ENCODE data around the gene PPP1R15A. TPM values are rescaled to one million over a fixed set of nuclear protein-coding genes. Genes with fewer than 3 reads are reported as not detected.

PPP1R15A gene
- 10 to 100 TPM; 30.2 to 74.2 (median 47.6) TPM for total RNA-seq
- polyA plus RNA-seq: 10 to 100 TPM; 18.5 to 54.5 (median 21.5) TPM
- long read RNA-seq, donor 1, transcript PPP1R15A-202 (1 exons, 1,725 nt): major isoform, 14 of 65 reads
- long read RNA-seq, donor 1, transcript PPP1R15A-201 (3 exons, 2,378 nt): minor isoform, 8 of 65 reads
- long read RNA-seq, donor 1, partial matches to known transcripts: 43 of 65 reads
- long read RNA-seq, donor 1, other reads (novel, unspliced or antisense): 0 of 65 reads
- long read RNA-seq, donor 2, transcript PPP1R15A-202 (1 exons, 1,725 nt): major isoform, 19 of 94 reads
- long read RNA-seq, donor 2, transcript PPP1R15A-201 (3 exons, 2,378 nt): minor isoform, 13 of 94 reads
- long read RNA-seq, donor 2, partial matches to known transcripts: 62 of 94 reads
- long read RNA-seq, donor 2, other reads (novel, unspliced or antisense): 0 of 94 reads

- H3K27ac ChIP-seq: peak within 1 kb of the TSS; percentile 96 to 100 (median 100)
- WGBS, 5 donors: 0% methylated on average over 42 to 53 of the region's 53 CpGs
- H3K36me3 ChIP-seq: peaks cover 0 to 43% (median 23%) of the 10 kb centered on the region in 6 donors
- H3K4me3 ChIP-seq: peak within 1 kb of the TSS; percentile 60 to 90 (median 82)
- H3K27me3 ChIP-seq (replicated peaks in 1 of 7): peaks cover 0 to 4% (median 0%) of the 10 kb centered on the region in 7 donors
- peak; percentile 99 for DNase-seq
- no peaks in the 10 kb centered on the region for H3K9me3 ChIP-seq
- peaks cover 38 to 68% (median 51%) of the 10 kb centered on the region in 6 donors for H3K4me1 ChIP-seq
- TF ChIP-seq POLR2AphosphoS5 (IDR thresholded peaks at IDR 0.05) (peak; percentile 100), CTCF (IDR thresholded peaks at IDR 0.05 in 8 of 11, conservative IDR thresholded peaks at IDR 0.05 in 3 of 11) (peak; percentile 13 to 77 (median 53)), POLR2A (IDR thresholded peaks at IDR 0.05) (peak; percentile 96 to 100 (median 98))
- intact Hi-C loops (cut with DNase I; ENCODE audit: low total_unique reads): loop anchor here (10.0 kb wide), 1 partner anchor 92 kb away; the partner anchor contains the start of gene FTL
Observed at GRCh38 chr19:48872182-48872883, at the start of gene PPP1R15A. TSS of gene PPP1R15A (plus strand) at chr19:48872421. CDS start at chr19:48873234, 813 bp downstream.

GRCh38 chr19:48822514-48822913, 49.7 kb upstream of the PPP1R15A start:
- intact Hi-C loops (cut with DNase I; ENCODE audit: low total_unique reads): no loop called here
- WGBS, 5 donors: 93 to 100% (median 95%) methylated on average over 2 of the region's 2 CpGs
- no peak overlapping the region for H3K4me3 ChIP-seq
- H3K9me3 ChIP-seq: no peaks in the 10 kb centered on the region
- no peaks in the 10 kb centered on the region for H3K27me3 ChIP-seq (replicated peaks in 1 of 7)
- no peak for DNase-seq
- no peaks in the 10 kb centered on the region for H3K36me3 ChIP-seq
- H3K27ac ChIP-seq: no peak overlapping the region
- TF ChIP-seq POLR2A (IDR thresholded peaks at IDR 0.05): no peak
- TF ChIP-seq POLR2AphosphoS5 (IDR thresholded peaks at IDR 0.05): no peak
- TF ChIP-seq CTCF (IDR thresholded peaks at IDR 0.05 in 8 of 11, conservative IDR thresholded peaks at IDR 0.05 in 3 of 11): no peak
- peaks cover 0 to 12% (median 0%) of the 10 kb centered on the region in 6 donors for H3K4me1 ChIP-seq

GRCh38 chr19:48826606-48827020, 45.6 kb upstream of the PPP1R15A start:
- WGBS, 5 donors: 80 to 95% (median 84%) methylated on average over 7 to 8 of the region's 8 CpGs
- no peak for DNase-seq
- intact Hi-C loops (cut with DNase I; ENCODE audit: low total_unique reads): no loop called here

More at GRCh38 chr19:48826606-48827020, 45.6 kb upstream of the PPP1R15A start:
- no peaks in the 10 kb centered on the region for H3K4me1 ChIP-seq
- no peak for TF ChIP-seq POLR2A (IDR thresholded peaks at IDR 0.05)
- no peak for TF ChIP-seq CTCF (IDR thresholded peaks at IDR 0.05 in 8 of 11, conservative IDR thresholded peaks at IDR 0.05 in 3 of 11)
- no peak for TF ChIP-seq POLR2AphosphoS5 (IDR thresholded peaks at IDR 0.05)
- no peaks in the 10 kb centered on the region for H3K9me3 ChIP-seq
- peaks cover 0 to 10% (median 0%) of the 10 kb centered on the region in 6 donors for H3K36me3 ChIP-seq
- H3K27me3 ChIP-seq (replicated peaks in 1 of 7): no peaks in the 10 kb centered on the region
- no peak overlapping the region for H3K27ac ChIP-seq
- no peak overlapping the region for H3K4me3 ChIP-seq
